GM13977 (cell line): Measurements from ENCODE around the gene LRRC8A.

Source experiments
- DNase-seq: peaks from one replicate; pipeline ENCODE4 v3.0.0; 2012; ENCODE audit warnings: low spot score
- in situ Hi-C: fragments of 300-500 bp; cut with MboI; formaldehyde crosslinking; loops from one replicate; pipeline ENCODE4 v1.12.0; 2022; ENCODE audit warnings: low sequenced_read_pairs, low pct_unique_long_range_greater_than_20kb, mixed read lengths, inconsistent platforms; ENCODE audit not compliant: unreplicated experiment
- TF ChIP-seq, protein P1 (sequence below): IDR thresholded peaks from 2 replicates; pipeline ENCODE4 v1.5.1; 2012; ENCODE audit warnings: mild to moderate bottlenecking, control low read depth; ENCODE audit not compliant: insufficient read depth; ENCODE audit errors: extremely low read depth, missing control alignments

LRRC8A gene

DNA sequence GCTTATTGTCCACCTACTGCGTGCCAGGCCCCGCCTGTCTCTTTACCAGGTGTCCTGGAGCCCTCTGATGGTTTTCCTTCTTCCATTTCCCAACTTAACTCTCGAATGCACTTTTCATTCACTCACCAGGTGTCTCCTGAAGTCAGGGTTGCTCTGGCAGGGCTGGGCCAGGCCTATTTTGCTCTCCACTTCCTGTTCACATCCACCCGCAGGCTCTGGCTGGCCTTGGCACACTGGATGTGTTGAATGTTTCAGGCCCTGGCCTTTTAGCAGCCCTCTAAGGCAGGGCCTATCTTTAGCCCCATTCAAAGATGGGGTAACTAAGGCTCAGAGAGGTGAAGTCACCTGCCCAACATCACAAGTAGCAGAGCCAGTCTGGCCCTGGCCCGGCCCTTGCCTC, 16.4 kb downstream of the LRRC8A start:
- DNase-seq, result no peak
- in situ Hi-C loops, result no loop called here
- TF ChIP-seq, protein P1, sequence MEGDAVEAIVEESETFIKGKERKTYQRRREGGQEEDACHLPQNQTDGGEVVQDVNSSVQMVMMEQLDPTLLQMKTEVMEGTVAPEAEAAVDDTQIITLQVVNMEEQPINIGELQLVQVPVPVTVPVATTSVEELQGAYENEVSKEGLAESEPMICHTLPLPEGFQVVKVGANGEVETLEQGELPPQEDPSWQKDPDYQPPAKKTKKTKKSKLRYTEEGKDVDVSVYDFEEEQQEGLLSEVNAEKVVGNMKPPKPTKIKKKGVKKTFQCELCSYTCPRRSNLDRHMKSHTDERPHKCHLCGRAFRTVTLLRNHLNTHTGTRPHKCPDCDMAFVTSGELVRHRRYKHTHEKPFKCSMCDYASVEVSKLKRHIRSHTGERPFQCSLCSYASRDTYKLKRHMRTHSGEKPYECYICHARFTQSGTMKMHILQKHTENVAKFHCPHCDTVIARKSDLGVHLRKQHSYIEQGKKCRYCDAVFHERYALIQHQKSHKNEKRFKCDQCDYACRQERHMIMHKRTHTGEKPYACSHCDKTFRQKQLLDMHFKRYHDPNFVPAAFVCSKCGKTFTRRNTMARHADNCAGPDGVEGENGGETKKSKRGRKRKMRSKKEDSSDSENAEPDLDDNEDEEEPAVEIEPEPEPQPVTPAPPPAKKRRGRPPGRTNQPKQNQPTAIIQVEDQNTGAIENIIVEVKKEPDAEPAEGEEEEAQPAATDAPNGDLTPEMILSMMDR, result no peak

DNA sequence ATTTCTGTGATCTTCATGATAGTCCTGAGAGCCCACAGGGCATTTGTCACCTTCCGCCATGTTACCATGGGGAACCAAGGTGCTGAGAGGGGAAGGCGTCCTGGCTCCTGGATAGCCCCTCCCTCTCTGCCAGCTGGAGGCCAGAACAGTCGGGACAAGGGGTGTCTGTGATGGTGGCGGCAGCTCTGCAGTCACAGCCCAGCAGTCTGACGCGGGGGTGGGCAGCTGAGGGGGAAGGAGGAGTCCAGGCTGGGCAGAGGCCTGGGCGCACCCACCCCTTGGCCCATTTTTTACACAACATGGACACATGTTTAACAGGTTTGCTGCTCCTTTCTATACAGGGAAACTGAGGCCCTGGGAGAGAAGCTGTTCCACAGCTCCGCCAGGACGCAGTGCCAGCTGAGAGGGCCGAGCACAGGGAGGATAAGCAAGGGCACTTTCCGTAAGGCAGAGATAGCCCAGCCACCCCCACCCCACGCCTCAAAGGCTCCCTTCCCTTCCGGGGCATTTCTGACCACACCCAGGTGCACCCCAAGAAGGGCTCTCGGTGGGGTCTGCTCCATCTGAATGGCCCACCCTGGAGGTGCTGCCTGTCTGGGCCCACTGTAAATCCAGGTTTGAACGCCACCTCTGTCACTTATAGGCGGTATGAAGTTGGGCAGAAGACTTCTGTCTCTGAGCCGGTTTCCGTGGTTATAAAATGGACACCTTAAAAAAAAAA, 17.1 kb downstream of the LRRC8A start:
- TF ChIP-seq, protein P1, result no peak
- in situ Hi-C loops, result no loop called here
- no peak for DNase-seq

DNA sequence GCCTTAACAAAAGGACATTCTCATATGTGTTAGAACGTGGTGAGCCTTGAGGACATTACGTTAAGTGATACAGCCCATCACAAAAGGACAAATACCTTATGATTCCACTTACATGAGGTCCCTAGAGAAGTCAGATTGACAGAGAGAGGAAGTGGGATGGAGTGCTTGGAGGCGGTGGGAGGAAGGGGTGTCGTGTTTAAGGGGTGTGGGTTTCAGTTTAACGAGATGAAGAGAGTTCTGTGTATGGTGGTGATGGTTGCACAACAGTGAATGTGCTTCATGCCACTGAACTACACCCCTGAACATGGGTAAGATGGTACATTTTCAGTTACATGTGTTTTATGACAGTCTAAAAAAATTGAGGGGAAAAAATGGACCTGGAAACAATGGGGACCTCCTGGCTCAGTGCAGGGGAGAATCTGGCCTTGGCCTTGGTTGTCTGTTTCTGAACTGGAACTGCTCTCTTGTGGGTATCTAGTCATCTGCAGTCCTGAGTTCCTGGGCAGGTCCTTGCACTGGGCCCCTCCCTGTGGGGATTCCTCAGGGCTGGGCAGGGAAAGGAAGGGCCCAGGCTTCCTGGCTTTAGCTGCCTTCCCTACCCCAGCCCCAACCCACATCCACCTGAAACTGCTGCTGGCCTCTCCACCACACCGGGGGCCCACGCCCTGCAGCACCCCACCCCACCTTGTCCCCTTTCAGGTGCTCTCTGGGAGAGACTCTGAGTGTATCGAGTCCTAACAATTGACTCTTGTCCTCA, 17.8 kb downstream of the LRRC8A start:
- DNase-seq, result no peak
- in situ Hi-C loops, result no loop called here
- TF ChIP-seq, protein P1, result no peak

DNA sequence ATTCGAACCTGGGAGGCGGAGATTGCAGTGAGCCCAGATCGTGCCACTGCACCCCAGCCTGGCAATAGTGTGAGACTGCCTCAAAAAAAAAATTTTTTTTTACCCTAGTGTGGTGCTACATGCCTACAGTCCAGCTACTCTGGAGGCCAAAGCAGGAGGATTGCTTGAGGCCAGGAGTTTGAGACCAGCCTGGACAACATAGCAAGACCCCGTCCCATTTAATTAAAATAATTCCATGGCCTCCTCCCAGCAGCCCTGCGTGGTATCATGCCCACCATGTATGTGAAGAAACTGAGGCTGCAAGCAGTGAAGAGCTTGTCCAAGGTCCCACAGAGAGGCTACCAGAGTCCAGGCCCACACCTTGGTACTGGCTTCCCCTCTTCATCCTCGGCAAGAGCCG, 19.4 kb downstream of the LRRC8A start:
- TF ChIP-seq, protein P1, result no peak
- in situ Hi-C loops, result no loop called here
- no peak for DNase-seq

DNA sequence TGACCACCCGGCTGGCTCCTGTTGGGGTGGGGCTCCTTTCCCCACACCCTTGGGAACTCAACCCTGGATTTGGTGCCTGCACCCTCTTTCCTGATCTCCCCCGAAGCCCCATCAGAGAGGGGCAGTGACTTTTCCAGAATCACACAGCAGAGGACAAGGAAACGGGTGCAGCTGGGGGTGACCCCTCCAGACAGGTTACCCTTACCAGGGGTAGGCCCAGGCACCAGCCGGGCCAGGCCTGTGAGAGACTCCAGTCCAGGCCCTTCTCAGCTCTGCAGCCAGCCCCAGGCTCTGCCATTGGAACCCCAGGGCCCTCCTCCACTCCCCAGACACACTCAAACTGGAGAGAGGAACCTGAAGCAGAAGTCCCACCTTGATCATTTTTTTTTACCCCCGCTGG, 19.9 kb downstream of the LRRC8A start:
- TF ChIP-seq, protein P1, result no peak
- no peak for DNase-seq
- in situ Hi-C loops, result no loop called here

DNA sequence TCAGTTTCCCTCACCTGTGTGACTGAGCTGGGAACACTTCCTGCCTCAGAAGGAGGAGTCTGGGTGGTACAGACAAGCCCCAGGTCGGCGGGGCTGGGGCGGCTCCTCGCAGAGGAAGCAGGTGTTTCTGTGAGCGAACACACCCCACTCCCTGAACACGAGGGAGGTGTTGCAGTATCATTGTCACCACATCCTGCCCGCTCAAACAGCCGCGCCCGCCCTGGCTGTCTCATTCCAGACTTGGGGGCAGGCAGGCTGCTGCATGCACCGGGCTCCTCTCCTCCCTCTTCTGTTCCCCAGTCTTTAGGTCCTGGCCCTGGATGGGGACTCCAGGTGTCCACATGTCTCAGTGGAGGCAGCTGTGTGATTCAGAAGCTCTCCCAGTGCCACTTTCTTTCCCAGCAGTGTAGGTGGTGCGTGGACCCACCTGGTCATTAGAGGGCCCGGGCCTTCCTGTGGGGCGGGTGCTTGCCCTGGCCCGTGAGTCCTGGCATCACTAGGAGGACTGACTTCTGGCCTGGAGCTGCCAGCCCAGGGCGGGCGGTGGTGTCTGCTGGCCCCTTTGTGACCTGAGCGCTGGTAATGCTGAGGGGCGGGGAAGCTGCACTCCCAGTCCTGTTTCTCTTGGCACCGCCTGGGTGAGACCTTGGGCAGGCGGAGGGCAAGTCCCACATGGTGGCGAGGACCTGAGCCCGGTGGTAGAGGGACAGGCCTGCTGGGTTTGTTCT, 20.6 kb downstream of the LRRC8A start:
- TF ChIP-seq, protein P1, result no peak
- in situ Hi-C loops, result no loop called here
- peak; percentile 81 for DNase-seq
